GM19372 (cell line): ENCODE measurements around the gene ATP5PD.
"Not testable (repeated sequence)": the region's sequence is repeated elsewhere in the genome, so short reads cannot be mapped to it uniquely, and the experiment has no call there.

Experiments used
- ATAC-seq: cut with Tn5 transposase; IDR thresholded peaks from one replicate; pipeline ENCODE4 v1.9.1; 2021; ENCODE audit warnings: mild to moderate bottlenecking, low read depth, moderate library complexity; ENCODE audit not compliant: unreplicated experiment

The ATP5PD gene

DNA sequence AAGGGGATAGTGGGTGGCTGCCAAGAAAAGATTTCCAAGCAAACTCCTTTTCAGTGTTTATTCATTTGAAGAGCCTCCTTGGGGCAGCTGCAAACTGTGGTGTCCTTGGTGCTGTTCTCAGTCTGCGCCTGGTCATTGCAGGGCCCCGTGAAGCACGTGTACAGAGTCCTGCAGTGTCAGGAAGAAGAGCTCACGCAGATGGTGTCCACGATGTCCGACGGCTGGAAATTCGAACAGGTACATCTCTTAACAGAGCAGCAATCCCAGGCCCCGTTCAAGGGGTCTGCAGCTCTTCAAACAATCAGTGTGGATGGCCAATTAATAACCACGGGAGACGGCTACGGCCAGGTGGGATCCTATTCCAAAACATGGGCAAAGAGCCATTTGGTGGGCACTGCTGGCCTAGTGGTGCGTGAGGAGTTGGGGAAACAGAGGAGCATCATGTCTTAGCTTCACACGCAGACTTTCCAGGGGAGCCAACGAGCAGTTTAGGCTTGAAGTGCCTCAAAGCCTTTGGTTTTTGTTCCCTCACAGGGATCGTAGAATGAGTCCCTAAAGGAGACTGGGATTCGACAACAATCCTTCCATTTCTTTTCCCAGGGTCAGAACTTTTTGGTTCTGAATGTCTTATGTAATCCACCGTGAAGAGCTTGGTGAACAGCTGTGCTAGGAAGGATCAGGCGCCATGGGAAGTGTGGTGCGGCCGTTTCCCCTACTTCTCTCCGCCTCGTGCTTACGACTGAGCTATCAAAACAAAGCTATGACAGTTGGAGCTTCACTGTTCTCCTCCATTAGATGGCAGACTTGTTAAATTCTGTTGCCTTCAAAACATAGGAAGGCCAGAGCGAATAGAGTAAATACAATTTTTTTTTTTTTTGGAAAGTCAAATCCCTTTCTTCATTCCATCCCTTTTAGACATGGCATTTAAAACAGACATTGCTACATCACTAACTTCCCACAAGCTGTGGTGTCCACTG lies 12.9 kb upstream of the ATP5PD start:
- ATAC-seq: no peak

DNA sequence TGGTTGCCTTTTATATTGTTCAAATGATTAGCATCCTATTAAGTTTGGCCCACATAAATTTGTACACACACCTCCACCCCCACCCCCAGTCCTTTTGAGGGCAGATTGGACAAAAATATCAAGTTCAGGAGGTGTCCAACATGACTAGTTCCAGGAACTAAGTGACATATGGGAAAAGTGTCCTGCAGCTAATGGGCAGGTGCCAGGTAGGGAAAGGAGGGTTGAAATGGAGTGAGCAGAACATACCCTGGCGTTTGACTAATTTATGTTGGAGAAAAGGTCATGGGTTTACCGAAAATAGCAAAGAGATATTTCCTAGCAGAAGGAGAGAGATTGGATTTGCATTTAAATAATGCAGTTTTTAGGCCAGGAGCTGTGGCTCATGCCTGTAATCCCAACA lies 5.2 kb upstream of the ATP5PD start:
- no peak for ATAC-seq

DNA sequence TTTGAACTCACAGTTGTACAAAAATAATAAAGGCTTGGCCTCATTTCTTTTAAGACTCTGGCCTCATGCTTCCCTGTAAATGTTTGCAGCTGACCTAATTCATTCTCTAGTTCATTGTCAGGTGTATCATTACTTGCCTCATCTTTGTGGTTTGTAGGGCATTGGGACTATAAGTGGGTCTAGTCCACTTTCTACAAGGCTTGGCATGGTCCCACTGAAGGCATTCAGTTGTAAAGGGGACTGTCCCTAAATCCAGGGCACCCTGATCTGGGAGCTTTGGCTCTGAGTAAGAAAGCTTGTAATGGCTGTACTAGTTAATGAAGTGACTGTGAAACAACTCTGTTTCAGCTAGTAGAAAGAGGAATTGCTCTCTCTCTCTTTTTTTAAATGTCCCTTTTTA lies 2.9 kb upstream of the ATP5PD start:
- ATAC-seq: no peak

DNA sequence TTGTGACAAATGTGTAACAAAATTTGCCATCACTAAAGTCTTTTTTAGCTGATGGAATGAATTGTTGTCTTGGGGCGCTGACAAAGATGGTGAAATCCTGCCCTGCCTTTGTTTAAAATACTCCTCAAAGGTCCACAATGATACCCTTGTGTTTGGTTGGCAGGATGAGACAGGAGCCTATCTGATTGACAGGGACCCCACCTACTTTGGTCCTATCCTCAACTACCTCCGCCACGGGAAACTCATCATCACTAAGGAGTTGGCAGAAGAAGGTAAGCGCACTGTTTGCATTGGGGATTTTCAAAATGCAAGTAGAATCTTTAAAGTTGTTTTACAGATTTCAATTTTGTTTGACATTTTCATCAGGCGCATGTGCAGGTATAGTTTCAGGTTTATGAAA lies 2.3 kb upstream of the ATP5PD start:
- no peak for ATAC-seq

DNA sequence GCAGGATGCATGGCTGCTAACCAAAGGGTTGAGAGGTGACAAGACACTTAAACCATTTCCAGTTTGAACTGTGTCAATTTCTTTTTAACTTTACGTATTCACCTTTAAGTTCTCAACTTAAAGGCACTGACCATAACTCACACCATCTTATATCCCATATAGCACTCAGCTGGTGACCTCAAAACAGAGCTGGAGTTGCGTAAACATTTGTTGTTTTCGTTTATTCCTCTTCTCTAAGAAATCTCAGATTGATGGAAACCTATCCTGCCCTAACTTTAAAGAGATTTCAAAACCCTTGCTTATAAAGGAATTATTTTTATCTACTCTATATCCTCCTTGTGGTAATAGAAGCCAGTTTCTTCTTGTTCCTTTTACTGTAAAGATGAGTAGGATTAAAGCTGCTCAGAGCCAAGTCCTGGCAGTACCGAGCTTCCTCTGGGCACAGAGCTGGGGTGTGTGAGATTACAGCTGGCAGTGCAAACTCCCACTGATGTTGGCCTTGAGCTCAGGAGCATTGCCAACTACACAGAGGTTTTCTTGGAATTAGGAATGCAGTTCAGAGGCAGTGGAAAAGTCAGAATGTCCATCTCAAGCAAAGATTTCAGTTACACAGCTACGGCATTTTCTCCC lies 1.6 kb upstream of the ATP5PD start:
- no peak for ATAC-seq

- peak; percentile 7 for ATAC-seq
These were observed 779 bp upstream of the ATP5PD start for GRCh38 chr17:75047398-75048098.

DNA sequence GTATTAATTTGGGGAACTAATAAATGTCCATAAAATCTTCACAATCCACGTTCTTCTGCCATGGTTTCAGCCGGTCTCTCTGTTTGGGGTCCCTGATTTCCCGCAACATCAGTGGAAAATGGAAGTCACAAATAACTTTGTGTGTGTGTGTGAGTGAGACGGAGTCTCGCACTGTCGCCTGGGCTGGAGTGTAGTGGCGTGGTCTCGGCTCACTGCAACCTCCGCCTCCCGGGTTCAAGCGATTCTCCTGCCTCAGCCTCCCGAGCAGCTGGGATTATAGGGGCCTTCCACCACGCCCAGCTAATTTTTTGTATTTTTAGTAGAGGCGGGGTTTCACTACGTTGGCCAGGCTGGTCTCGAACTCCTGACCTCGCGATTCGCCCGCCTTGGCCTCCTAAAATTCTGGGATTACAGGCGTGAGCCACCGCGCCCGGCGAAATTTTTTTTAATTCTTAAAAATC lies 793 bp downstream of the ATP5PD start:
- not testable (repeated sequence) for ATAC-seq

DNA sequence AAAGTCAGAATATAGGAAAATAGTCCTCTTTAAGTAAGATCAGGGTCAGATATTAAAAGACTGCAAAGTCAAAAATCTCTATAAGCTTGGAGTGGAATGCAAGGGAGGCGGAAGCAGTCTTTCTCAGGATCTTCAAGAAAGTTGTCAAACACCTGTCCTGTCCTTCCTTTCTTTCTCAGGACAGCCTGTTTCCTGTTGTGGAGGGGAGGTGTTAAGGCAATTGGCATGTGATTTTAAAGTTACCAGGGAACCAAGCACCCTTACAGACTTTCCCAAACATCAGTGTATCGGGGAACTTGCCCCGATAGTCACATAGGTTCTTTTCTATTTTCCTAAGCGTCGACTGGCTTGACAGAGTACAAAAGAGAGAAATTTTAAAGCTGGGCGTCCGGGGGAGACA lies 2.1 kb downstream of the ATP5PD start:
- no peak for ATAC-seq

- ATAC-seq: not testable (repeated sequence)
These were observed 3.0 kb downstream of the ATP5PD start for GRCh38 chr17:75043789-75044188.

GRCh38 chr17:75041656-75042280 lies 5.0 kb downstream of the ATP5PD start:
- ATAC-seq: no peak

DNA sequence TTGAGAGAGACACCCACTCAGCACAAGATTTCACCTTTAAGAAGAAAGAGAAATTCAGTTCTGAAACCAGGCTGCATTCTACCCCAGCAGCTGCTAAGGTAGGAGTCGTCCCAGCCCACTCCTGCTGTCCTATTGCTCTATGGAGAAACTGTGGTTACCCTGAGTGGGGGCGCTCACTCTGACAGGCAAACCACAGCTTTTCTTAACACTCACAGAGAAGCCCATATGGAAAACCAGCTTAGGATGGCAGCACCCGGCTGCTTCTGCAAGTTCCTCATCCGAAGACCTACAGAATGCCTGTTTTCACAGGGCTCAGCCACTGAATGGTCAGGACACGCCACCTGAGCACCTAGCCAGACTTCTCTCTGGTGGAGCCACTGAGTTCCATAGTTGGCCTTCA lies 7.5 kb downstream of the ATP5PD start:
- ATAC-seq: no peak

DNA sequence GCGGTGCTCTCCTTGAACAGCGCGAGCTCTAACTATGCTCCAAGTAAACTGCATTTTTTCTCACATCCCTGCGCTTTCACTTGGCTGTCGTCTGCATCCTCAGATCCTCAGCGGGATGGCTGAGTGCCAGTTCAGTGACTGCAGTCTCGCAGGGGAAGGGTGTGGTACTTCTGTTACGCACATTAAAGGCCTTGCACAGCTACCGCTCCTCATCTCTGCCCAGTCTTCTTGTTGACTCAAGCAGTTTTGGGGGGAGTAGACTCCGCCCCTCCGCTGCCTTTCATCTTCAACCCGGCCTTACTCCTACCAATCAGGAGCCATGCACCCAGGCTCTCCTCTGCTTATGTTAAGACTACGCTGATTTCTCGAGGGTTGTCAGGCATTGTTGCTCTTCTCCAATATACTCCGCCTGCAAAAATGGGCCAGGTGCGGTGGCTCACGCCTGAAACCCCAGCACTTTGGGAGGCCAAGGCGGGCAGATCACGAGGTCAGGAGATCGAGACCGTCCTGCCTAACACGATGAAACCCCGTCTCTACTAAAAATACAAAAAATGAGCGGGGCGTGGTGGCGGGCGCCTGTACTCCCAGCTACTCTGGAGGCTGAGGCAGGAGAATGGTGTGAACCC lies 10.0 kb downstream of the ATP5PD start:
- ATAC-seq: no peak

DNA sequence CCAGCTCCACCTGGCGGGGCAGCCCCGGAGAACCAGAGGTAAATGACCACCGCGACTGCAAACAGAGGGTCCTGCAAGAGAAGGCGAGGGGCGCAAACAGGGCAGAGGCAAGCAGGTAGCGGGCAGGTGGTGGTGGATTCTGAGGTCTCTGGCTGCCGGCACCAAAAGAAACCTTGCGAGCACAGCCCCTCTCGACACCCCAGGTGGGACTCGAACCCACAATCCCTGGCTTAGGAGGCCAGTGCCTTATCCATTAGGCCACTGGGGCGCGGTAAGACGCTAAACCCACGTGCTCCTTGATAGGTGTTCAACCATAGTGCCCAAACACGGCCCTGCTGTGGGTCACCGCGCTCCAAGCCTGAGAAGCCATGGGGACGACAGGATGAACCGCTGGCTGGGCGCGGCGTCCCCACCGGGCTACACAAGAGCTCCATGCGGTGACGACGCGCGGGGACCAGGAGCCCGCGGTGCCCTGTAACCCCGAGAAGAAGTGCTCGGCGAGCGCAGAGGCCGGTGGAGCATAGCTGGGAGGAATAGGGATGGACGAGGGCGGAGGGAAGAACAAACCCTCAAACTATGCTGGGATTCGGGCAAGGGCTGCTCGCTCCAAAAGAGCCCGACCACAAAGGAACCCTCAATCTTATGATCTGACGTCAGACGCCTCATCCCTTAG lies 12.4 kb downstream of the ATP5PD start:
- ATAC-seq: peak; percentile 47

GRCh38 chr17:75033346-75034235 lies 13.2 kb downstream of the ATP5PD start:
- ATAC-seq: peak; percentile 30

DNA sequence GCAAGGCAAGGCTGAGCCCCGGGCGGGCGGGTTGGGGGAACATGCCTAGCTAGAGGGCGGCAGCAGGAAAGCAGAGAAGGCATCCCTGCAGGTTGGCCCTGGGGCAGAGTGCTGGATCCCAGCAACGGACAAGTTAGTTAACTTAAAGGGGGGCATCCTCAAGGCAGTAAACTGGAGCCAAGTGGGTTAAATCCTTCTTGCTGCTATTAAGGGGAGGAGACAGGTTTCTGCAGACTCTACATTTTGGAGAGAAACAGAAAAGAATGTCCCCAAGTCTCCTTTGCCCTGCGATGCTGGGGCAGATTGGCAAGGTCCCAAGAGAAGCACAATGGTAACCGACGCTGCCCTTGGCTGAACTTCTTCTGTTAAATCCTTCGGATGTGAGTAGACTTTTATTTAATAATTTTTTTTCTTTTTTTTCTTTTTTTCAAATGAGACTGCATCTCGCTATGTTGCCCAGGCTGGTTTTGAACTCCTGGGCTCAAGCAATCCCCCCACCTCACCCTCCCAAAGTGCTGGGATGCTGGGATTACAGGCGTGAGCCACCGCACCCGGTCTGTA lies 14.0 kb downstream of the ATP5PD start:
- ATAC-seq: no peak

GRCh38 chr17:75031972-75032719 lies 14.6 kb downstream of the ATP5PD start:
- no peak for ATAC-seq

DNA sequence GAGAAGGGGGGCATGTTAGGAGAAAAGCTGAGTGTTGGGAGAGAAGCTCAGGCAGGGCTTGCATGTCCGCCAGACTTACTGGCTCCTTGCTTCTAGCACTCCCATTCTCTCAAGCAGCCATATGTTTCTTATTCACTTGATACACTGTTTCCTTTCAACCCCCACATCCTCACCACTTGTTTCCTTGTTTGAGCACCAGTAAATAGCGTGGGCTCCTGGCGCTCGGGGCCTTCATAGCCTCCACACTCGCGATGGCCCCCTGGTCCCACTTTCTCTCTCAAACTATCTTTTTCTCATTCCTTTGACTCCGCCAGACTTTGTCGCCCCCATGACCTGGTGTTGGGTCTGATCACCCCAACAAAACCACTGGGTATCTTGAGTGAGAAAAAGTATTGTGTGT lies 16.6 kb downstream of the ATP5PD start:
- no peak for ATAC-seq

GRCh38 chr17:75026650-75027049 lies 20.1 kb downstream of the ATP5PD start:
- ATAC-seq: not testable (repeated sequence)
